HCT116 (cell line): Measurements from ENCODE around the gene ATP6V1G2. TPM values are rescaled to one million over a fixed set of nuclear protein-coding genes. Genes with fewer than 3 reads are reported as not detected.

Experiments
- ATAC-seq: fragments of 200-7000 bp; cut with Tn5 transposase; 2 replicates; pipeline ENCODE4 v1.9.1; 2020; ENCODE audit warnings: mild to moderate bottlenecking, moderate library complexity
- BruUV-seq: library from RNA; stranded (reverse); fragments of 400-500 nt; replicated peaks from 2 replicates; lab custom pipeline; 2021; lab: Mats Ljungman, UMichigan
- CTCF ChIA-PET: fragments of 300-600 bp; sonication (Branson Sonifier 250); formaldehyde crosslinking; loops from one replicate; lab custom pipeline; 2021; ENCODE audit warnings: antibody characterized with exemption; lab: Charles Lee
- POLR2A ChIA-PET: fragments of 300-600, 350-600 bp; sonication (Branson Sonifier 250); formaldehyde crosslinking; loops from one replicate; lab custom pipeline; 2021; ENCODE audit warnings: antibody characterized with exemption; lab: Charles Lee
- RAD21 ChIA-PET, 2 experiments: fragments of 300-600 bp; sonication (Branson Sonifier 250); formaldehyde crosslinking; loops; one replicate each; lab custom pipeline; 2023; ENCODE audit warnings: low total read pairs in 2 of 2; ENCODE audit not compliant: uncharacterized antibody in 2 of 2, unreplicated experiment in 2 of 2, low non-redundant PET in 1 of 2; lab: Charles Lee
- DNase-seq: peaks from one replicate; pipeline ENCODE4 v3.0.0-alpha.2; 2010; ENCODE audit warnings: low read depth, low spot score
- H2AFZ ChIP-seq: fragments of 200-600 bp; shearing (Covaris generic), sonication (generic); 2 replicates; pipeline ENCODE4 v1.6.1; 2017; ENCODE audit warnings: low read depth, mixed run types, mixed read lengths, antibody characterized with exemption, low read length; ENCODE audit not compliant: poor library complexity, severe bottlenecking
- H3K27ac ChIP-seq: 2 replicates; pipeline ENCODE4 v1.5.1; 2012; ENCODE audit warnings: low read depth, low read length
- H3K27me3 ChIP-seq: fragments of 200-600 bp; sonication (generic); 2 replicates; pipeline ENCODE4 v1.6.1; 2016; ENCODE audit warnings: mixed run types, low read length, mixed read lengths; ENCODE audit not compliant: insufficient read depth
- H3K36me3 ChIP-seq, 2 experiments: fragments of 200-500 bp in 1 of 2; fragments of 200-600 bp in 1 of 2; sonication (Bioruptor generic) in 1 of 2; sonication (generic) in 1 of 2; 2 replicates each; pipeline versions ENCODE4 v1.5.1 to v1.6.1; 2014 to 2016; ENCODE audit warnings: low read length in 2 of 2, inconsistent platforms in 1 of 2, mixed read lengths in 1 of 2, mixed run types in 1 of 2; ENCODE audit not compliant: insufficient read depth in 2 of 2, control insufficient read depth in 1 of 2
- H3K4me1 ChIP-seq, 2 experiments: fragments of 200-600 bp in 1 of 2; sonication (generic) in 1 of 2; 2 replicates each; pipeline versions ENCODE4 v1.5.1 to v1.6.1; 2012 to 2017; ENCODE audit warnings: low read length in 2 of 2, inconsistent platforms in 1 of 2, mild to moderate bottlenecking in 1 of 2, mixed read lengths in 1 of 2, mixed run types in 1 of 2, moderate library complexity in 1 of 2; ENCODE audit not compliant: insufficient read depth in 2 of 2, control insufficient read depth in 1 of 2
- H3K4me2 ChIP-seq: fragments of 200-600 bp; sonication (generic); 2 replicates; pipeline ENCODE4 v1.6.1; 2017; ENCODE audit warnings: mixed run types, low read length, mixed read lengths
- H3K4me3 ChIP-seq, 2 experiments: fragments of 200-600 bp in 1 of 2; sonication (generic) in 1 of 2; replicated peaks in 1 of 2; 2 replicates each; pipeline ENCODE4 v1.5.1; 2011 to 2016; ENCODE audit warnings: low read length in 2 of 2, control low read depth in 1 of 2, low read depth in 1 of 2, mild to moderate bottlenecking in 1 of 2, mixed read lengths in 1 of 2, mixed run types in 1 of 2
- H3K79me2 ChIP-seq: fragments of 200-600 bp; sonication (generic); 2 replicates; pipeline ENCODE4 v1.6.1; 2017; ENCODE audit warnings: mild to moderate bottlenecking, mixed run types, low read length, moderate library complexity, mixed read lengths; ENCODE audit not compliant: insufficient read depth
- H3K9ac ChIP-seq: fragments of 200-600 bp; sonication (generic); 2 replicates; pipeline ENCODE4 v1.6.1; 2016; ENCODE audit warnings: low read length, mixed read lengths
- H3K9me2 ChIP-seq: fragments of 200-600 bp; sonication (generic), shearing (Covaris generic); 2 replicates; pipeline ENCODE4 v1.6.1; 2017; ENCODE audit warnings: mixed run types, mild to moderate bottlenecking, moderate library complexity; ENCODE audit not compliant: insufficient read depth
- H3K9me3 ChIP-seq, 2 experiments: fragments of 200-500 bp in 1 of 2; fragments of 200-600 bp in 1 of 2; sonication (Bioruptor generic) in 1 of 2; sonication (generic) in 1 of 2; 2 replicates each; pipeline ENCODE4 v1.6.1; 2014 to 2017; ENCODE audit warnings: low read length in 2 of 2, mixed read lengths in 2 of 2, inconsistent platforms in 1 of 2, low read depth in 1 of 2, mild to moderate bottlenecking in 1 of 2, mixed run types in 1 of 2, moderate library complexity in 1 of 2; ENCODE audit not compliant: control insufficient read depth in 1 of 2, insufficient read depth in 1 of 2
- H4K20me1 ChIP-seq: fragments of 200-600 bp; sonication (generic), shearing (Covaris generic); 2 replicates; pipeline ENCODE4 v1.6.1; 2017; ENCODE audit warnings: mixed run types, mild to moderate bottlenecking, moderate library complexity; ENCODE audit not compliant: insufficient read depth
- ATF3 ChIP-seq: IDR thresholded peaks from 2 replicates; pipeline ENCODE4 v1.6.1; 2012
- CBX3 ChIP-seq: IDR thresholded peaks from 2 replicates; pipeline ENCODE4 v1.6.1; 2012; ENCODE audit warnings: low read depth
- CEBPB ChIP-seq: IDR thresholded peaks from 2 replicates; pipeline ENCODE4 v1.6.1; 2012; ENCODE audit warnings: low read depth
- EGR1 ChIP-seq: IDR thresholded peaks from 2 replicates; pipeline ENCODE4 v1.6.1; 2012; ENCODE audit warnings: low read depth
- FOSL1 ChIP-seq: IDR thresholded peaks from 2 replicates; pipeline ENCODE4 v1.6.1; 2012; ENCODE audit warnings: low read depth
- JUND ChIP-seq: IDR thresholded peaks from 2 replicates; pipeline ENCODE4 v1.6.1; 2012
- REST ChIP-seq: IDR thresholded peaks from 2 replicates; pipeline ENCODE4 v1.6.1; 2012; ENCODE audit warnings: low read depth
- SIN3A ChIP-seq: IDR thresholded peaks from 2 replicates; pipeline ENCODE4 v1.6.1; 2012; ENCODE audit warnings: low read depth
- SRF ChIP-seq: IDR thresholded peaks from 2 replicates; pipeline ENCODE4 v1.6.1; 2012; ENCODE audit warnings: low read depth
- ZFX ChIP-seq: fragments of 450-650 bp; IDR thresholded peaks from 2 replicates; pipeline ENCODE4 v1.6.1; 2017
- intact Hi-C: fragments of 100-400 bp; cut with micrococcal nuclease; formaldehyde crosslinking; loops from 2 replicates; pipeline ENCODE4 v1.10.0; 2022
- total RNA-seq: library from RNA; stranded (reverse); gene quantifications from one replicate; pipeline ENCODE4 v1.2.1, GENCODE V29; 2021; ENCODE audit not compliant: unreplicated experiment

ATP6V1G2 gene
- total RNA-seq, 1 experiment from 2014 or later = 1.8 TPM

- TSS peak; percentile 62 for BruUV-seq
- CTCF ChIA-PET = interaction anchor here (0.9 to 5.0 kb wide), 2 partner anchors 50 to 53 kb away, joined by 3 to 78 read pairs; no protein-coding TSS in a partner anchor
- H2AFZ ChIP-seq = no peak overlapping the region
- H3K9me3 ChIP-seq = no peaks in the 10 kb centered on the region
- peak overlapping the region; percentile 87 for H3K4me2 ChIP-seq
- H3K27me3 ChIP-seq = no peaks in the 10 kb centered on the region
- peaks cover 21% of the 10 kb centered on the region for H3K79me2 ChIP-seq
- peak overlapping the region; percentile 86 for H3K9ac ChIP-seq
- peaks cover 4 to 13% of the 10 kb centered on the region in 2 experiments; a peak in 2 of 4 replicates for H3K36me3 ChIP-seq
- H3K4me3 ChIP-seq = peak overlapping the region; percentile 51 to 67
- no peak for ATAC-seq
- TF ChIP-seq ZFX (peak; percentile 33; the same call in 1 of the 2 replicates), FOSL1 (no peak)
- H3K4me1 ChIP-seq = peaks cover 19 to 28% of the 10 kb centered on the region in 2 experiments
- DNase-seq = no peak
- peak overlapping the region; percentile 50 for H3K27ac ChIP-seq
- no peaks in the 10 kb centered on the region for H3K9me2 ChIP-seq
- POLR2A ChIA-PET = interaction anchor here (0.6 to 2.6 kb wide), 5 partner anchors 34 to 144 kb away, joined by 3 to 9 read pairs (median 6); partner anchors contain the start of gene LTB
- H4K20me1 ChIP-seq = no peaks in the 10 kb centered on the region
- intact Hi-C loops = loop anchor here (1.0 to 10.0 kb wide), 4 partner anchors 53 to 287 kb away; partner anchors contain the start of gene GPANK1
- RAD21 ChIA-PET = interaction anchor here (0.5 to 2.1 kb wide), 4 partner anchors 50 to 115 kb away, joined by 3 to 11 read pairs (median 6); no protein-coding TSS in a partner anchor
Observed at GRCh38 chr6:31547727-31548543, 1.5 kb upstream of the ATP6V1G2 start.

GRCh38 chr6:31546958-31547726 is 734 bp upstream of the ATP6V1G2 start, which contains the start of gene NFKBIL1:
Gene NFKBIL1, plus strand, starts transcription at chr6:31547608. Its CDS starts 87 bp downstream, at chr6:31547695.
- no TSS peak for BruUV-seq
- Histone ChIP-seq H3K9ac (peak within 1 kb of the TSS; percentile 86), H3K9me3 (no peaks in the 10 kb centered on the region), H3K36me3 (peaks cover 4 to 13% of the 10 kb centered on the region in 2 experiments; a peak in 2 of 4 replicates), H3K79me2 (peaks cover 23% of the 10 kb centered on the region), H2AFZ (no peak within 1 kb of the TSS), H3K4me2 (peak within 1 kb of the TSS; percentile 87), H3K9me2 (no peaks in the 10 kb centered on the region), H3K27ac (peak within 1 kb of the TSS; percentile 50), H3K4me3 (peak within 1 kb of the TSS; percentile 51 to 67), H4K20me1 (no peaks in the 10 kb centered on the region), H3K4me1 (peaks cover 19 to 30% of the 10 kb centered on the region in 2 experiments), H3K27me3 (no peaks in the 10 kb centered on the region)
- ATAC-seq = peak; percentile 78
- ChIA-PET CTCF (interaction anchor here (0.6 to 5.0 kb wide), 5 partner anchors 41 to 405 kb away, joined by 3 to 78 read pairs (median 5); partner anchors contain the start of gene C6orf47), RAD21 (interaction anchor here (0.5 to 2.1 kb wide), 5 partner anchors 37 to 117 kb away, joined by 3 to 11 read pairs (median 3); partner anchors contain the start of gene GPANK1 (in 1 of the 2)), POLR2A (interaction anchor here (0.6 to 2.6 kb wide), 9 partner anchors 35 to 284 kb away, joined by 3 to 9 read pairs (median 4); partner anchors contain the start of genes GPANK1 and LTB)
- DNase-seq = peak; percentile 97
- intact Hi-C loops = loop anchor here (1.0 to 10.0 kb wide), 7 partner anchors 51 to 288 kb away; partner anchors contain the start of genes BAG6, GPANK1 and PRRC2A
- TF ChIP-seq SRF (no peak), REST (no peak), EGR1 (no peak), SIN3A (no peak), JUND (no peak), CBX3 (no peak), CEBPB (no peak), ATF3 (no peak)
